ENCODE measurements around the gene DFFA.

Gene DFFA

GRCh38 chr1:10437052-10437451, 35.3 kb downstream of the DFFA start:
- H3K9me3 ChIP-seq (ENCODE audit: insufficient read depth, low read length): no peaks in the 10 kb centered on the region
- H3K9ac ChIP-seq (ENCODE audit: insufficient read length, low read depth): no peak overlapping the region
- H3K4me1 ChIP-seq (ENCODE audit: insufficient read depth, insufficient read length): peaks cover 8% of the 10 kb centered on the region
- no peak overlapping the region for H3K4me3 ChIP-seq (ENCODE audit: insufficient read length, low read depth)
- H3K27me3 ChIP-seq (ENCODE audit: insufficient read depth, insufficient read length): no peaks in the 10 kb centered on the region
- no peak for TF ChIP-seq YY1 (IDR thresholded peaks at IDR 0.05; ENCODE audit: insufficient read depth, insufficient read length)
- no peak for DNase-seq (ENCODE audit: low read depth, low spot score)
- H3K36me3 ChIP-seq (ENCODE audit: insufficient read depth, insufficient read length, low read length): peaks cover 14% of the 10 kb centered on the region

DNA sequence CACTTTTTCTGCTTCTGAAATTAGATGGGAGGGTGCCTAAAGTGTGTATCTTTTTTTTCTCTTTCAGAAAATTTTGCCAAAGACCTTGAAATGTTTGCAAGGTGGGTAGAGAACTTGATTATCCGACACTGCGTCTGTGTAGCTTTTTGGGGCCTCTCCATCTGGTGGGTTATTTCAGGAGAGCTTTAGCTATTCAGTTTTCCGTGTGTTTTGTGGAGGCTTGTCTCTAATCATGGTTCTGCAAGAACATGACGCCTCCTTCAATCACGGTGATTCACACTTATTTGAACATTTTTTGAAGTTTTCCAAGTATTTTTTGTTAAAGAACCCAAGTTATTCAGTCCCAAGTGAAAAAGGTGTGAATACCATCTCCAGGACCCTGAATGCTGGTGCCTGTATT, 37.7 kb downstream of the DFFA start:
- no peak for TF ChIP-seq ZNF274 (IDR thresholded peaks at IDR 0.05; ENCODE audit: low read depth, low read length)
- no peak for TF ChIP-seq SUZ12 (IDR thresholded peaks at IDR 0.05; ENCODE audit: extremely low read depth, insufficient read depth, insufficient read length)
- TF ChIP-seq YY1 (IDR thresholded peaks at IDR 0.05; ENCODE audit: insufficient read depth, insufficient read length): no peak
- Histone ChIP-seq H3K36me3 (ENCODE audit: insufficient read depth, insufficient read length, low read length) (peaks cover 7% of the 10 kb centered on the region), H3K9ac (ENCODE audit: insufficient read length, low read depth) (no peak overlapping the region), H3K27me3 (ENCODE audit: insufficient read depth, insufficient read length) (no peaks in the 10 kb centered on the region), H3K4me3 (ENCODE audit: insufficient read length, low read depth) (no peak overlapping the region), H3K4me1 (ENCODE audit: insufficient read depth, insufficient read length) (peaks cover 8% of the 10 kb centered on the region), H3K9me3 (ENCODE audit: insufficient read depth, low read length) (no peaks in the 10 kb centered on the region)
- DNase-seq (ENCODE audit: low read depth, low spot score): no peak

- no peak for DNase-seq (ENCODE audit: low read depth, low spot score)
- no peaks in the 10 kb centered on the region for H3K27me3 ChIP-seq (ENCODE audit: insufficient read depth, insufficient read length)
- no peak overlapping the region for H3K4me3 ChIP-seq (ENCODE audit: insufficient read length, low read depth)
- H3K36me3 ChIP-seq (ENCODE audit: insufficient read depth, insufficient read length, low read length): peaks cover 7% of the 10 kb centered on the region
- peaks cover 8% of the 10 kb centered on the region for H3K4me1 ChIP-seq (ENCODE audit: insufficient read depth, insufficient read length)
- no peaks in the 10 kb centered on the region for H3K9me3 ChIP-seq (ENCODE audit: insufficient read depth, low read length)
- no peak overlapping the region for H3K9ac ChIP-seq (ENCODE audit: insufficient read length, low read depth)
- TF ChIP-seq YY1 (IDR thresholded peaks at IDR 0.05; ENCODE audit: insufficient read depth, insufficient read length) (no peak), SUZ12 (IDR thresholded peaks at IDR 0.05; ENCODE audit: extremely low read depth, insufficient read depth, insufficient read length) (no peak), ZNF274 (IDR thresholded peaks at IDR 0.05; ENCODE audit: low read depth, low read length) (no peak)
Observed at GRCh38 chr1:10433790-10434189, 38.5 kb downstream of the DFFA start.

- Histone ChIP-seq H3K36me3 (ENCODE audit: insufficient read depth, insufficient read length, low read length) (peaks cover 7% of the 10 kb centered on the region), H3K27me3 (ENCODE audit: insufficient read depth, insufficient read length) (no peaks in the 10 kb centered on the region), H3K9ac (ENCODE audit: insufficient read length, low read depth) (no peak overlapping the region), H3K4me1 (ENCODE audit: insufficient read depth, insufficient read length) (peaks cover 8% of the 10 kb centered on the region), H3K9me3 (ENCODE audit: insufficient read depth, low read length) (no peaks in the 10 kb centered on the region), H3K4me3 (ENCODE audit: insufficient read length, low read depth) (no peak overlapping the region)
- TF ChIP-seq ZNF274 (IDR thresholded peaks at IDR 0.05; ENCODE audit: low read depth, low read length) (no peak), SUZ12 (IDR thresholded peaks at IDR 0.05; ENCODE audit: extremely low read depth, insufficient read depth, insufficient read length) (no peak), YY1 (IDR thresholded peaks at IDR 0.05; ENCODE audit: insufficient read depth, insufficient read length) (no peak)
- DNase-seq (ENCODE audit: low read depth, low spot score): no peak
Observed at GRCh38 chr1:10432910-10433700, 39.2 kb downstream of the DFFA start.

DNA sequence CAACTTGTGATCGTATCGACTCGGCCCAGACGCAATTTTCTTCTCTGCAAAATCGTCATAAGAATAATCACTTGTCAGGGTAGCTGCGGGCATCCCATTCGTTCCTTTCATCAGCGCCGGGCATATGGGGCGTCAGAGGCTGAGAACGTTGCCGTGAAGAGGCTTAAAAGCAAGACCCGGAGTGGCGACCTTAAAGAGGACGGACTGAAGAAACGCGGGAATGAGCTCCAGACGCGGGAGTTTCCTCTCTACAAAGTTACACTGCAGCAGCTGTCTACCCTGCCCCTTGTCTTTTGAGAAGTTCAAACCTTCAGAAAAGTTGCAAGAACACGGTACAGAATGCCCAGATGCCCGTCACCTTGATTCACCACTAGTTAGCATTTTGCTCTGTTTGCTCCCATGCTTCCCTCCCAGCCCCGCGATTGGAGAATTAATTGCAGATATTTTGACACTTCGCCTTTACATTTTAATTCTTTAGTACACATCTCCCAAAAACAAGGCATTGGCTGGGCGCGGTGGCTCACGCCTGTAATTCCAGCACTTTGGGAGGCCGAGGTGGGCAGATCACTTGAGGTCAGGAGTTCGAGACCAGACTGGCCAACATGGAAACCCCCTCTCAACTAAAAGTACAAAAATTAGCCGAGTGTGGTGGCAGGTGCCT, 41.1 kb downstream of the DFFA start:
- peaks cover 8% of the 10 kb centered on the region for H3K4me1 ChIP-seq (ENCODE audit: insufficient read depth, insufficient read length)
- peaks cover 7% of the 10 kb centered on the region for H3K36me3 ChIP-seq (ENCODE audit: insufficient read depth, insufficient read length, low read length)
- TF ChIP-seq SUZ12 (IDR thresholded peaks at IDR 0.05; ENCODE audit: extremely low read depth, insufficient read depth, insufficient read length) (no peak), ZNF274 (IDR thresholded peaks at IDR 0.05; ENCODE audit: low read depth, low read length) (no peak), YY1 (IDR thresholded peaks at IDR 0.05; ENCODE audit: insufficient read depth, insufficient read length) (no peak)
- DNase-seq (ENCODE audit: low read depth, low spot score): no peak
- H3K9me3 ChIP-seq (ENCODE audit: insufficient read depth, low read length): no peaks in the 10 kb centered on the region
- H3K27me3 ChIP-seq (ENCODE audit: insufficient read depth, insufficient read length): no peaks in the 10 kb centered on the region
- H3K9ac ChIP-seq (ENCODE audit: insufficient read length, low read depth): peak overlapping the region; percentile 78
- peak overlapping the region; percentile 61 for H3K4me3 ChIP-seq (ENCODE audit: insufficient read length, low read depth)

GRCh38 chr1:10430216-10431069, 41.9 kb downstream of the DFFA start, which contains the start of gene CENPS:
TSS of gene CENPS (plus strand) at chr1:10430433. CDS start at chr1:10430518, 85 bp downstream.
- Histone ChIP-seq H3K4me3 (ENCODE audit: insufficient read length, low read depth) (peak within 1 kb of the TSS; percentile 61), H3K36me3 (ENCODE audit: insufficient read depth, insufficient read length, low read length) (peaks cover 7% of the 10 kb centered on the region), H3K27me3 (ENCODE audit: insufficient read depth, insufficient read length) (no peaks in the 10 kb centered on the region), H3K9me3 (ENCODE audit: insufficient read depth, low read length) (no peaks in the 10 kb centered on the region), H3K4me1 (ENCODE audit: insufficient read depth, insufficient read length) (peaks cover 8% of the 10 kb centered on the region), H3K9ac (ENCODE audit: insufficient read length, low read depth) (peak within 1 kb of the TSS; percentile 89)
- no peak for TF ChIP-seq SUZ12 (IDR thresholded peaks at IDR 0.05; ENCODE audit: extremely low read depth, insufficient read depth, insufficient read length)
- no peak for TF ChIP-seq ZNF274 (IDR thresholded peaks at IDR 0.05; ENCODE audit: low read depth, low read length)
- no peak for TF ChIP-seq YY1 (IDR thresholded peaks at IDR 0.05; ENCODE audit: insufficient read depth, insufficient read length)
- DNase-seq (ENCODE audit: low read depth, low spot score): peak; percentile 69

DNA sequence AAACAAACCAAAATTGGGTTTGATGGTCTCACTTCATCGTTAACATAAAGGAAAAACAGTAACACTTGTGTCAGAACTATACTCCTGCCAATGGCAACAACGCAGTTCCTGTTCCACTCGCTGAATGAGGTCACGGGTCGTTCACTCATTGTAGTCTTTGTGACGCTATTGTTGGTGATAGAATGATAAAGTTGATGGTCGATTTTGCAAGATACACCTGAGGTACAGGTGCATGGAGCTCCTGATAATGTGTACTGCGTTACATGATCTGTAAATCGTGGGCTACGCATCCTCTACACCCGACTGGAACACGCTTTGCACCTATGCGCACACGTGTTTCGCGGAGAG, 42.5 kb downstream of the DFFA start:
- Histone ChIP-seq H3K9ac (ENCODE audit: insufficient read length, low read depth) (peak overlapping the region; percentile 89), H3K36me3 (ENCODE audit: insufficient read depth, insufficient read length, low read length) (peaks cover 3% of the 10 kb centered on the region), H3K4me1 (ENCODE audit: insufficient read depth, insufficient read length) (peaks cover 8% of the 10 kb centered on the region), H3K4me3 (ENCODE audit: insufficient read length, low read depth) (peak overlapping the region; percentile 61), H3K9me3 (ENCODE audit: insufficient read depth, low read length) (no peaks in the 10 kb centered on the region), H3K27me3 (ENCODE audit: insufficient read depth, insufficient read length) (no peaks in the 10 kb centered on the region)
- no peak for DNase-seq (ENCODE audit: low read depth, low spot score)
- TF ChIP-seq ZNF274 (IDR thresholded peaks at IDR 0.05; ENCODE audit: low read depth, low read length) (no peak), SUZ12 (IDR thresholded peaks at IDR 0.05; ENCODE audit: extremely low read depth, insufficient read depth, insufficient read length) (no peak), YY1 (IDR thresholded peaks at IDR 0.05; ENCODE audit: insufficient read depth, insufficient read length) (no peak)
